Smooth muscle cell (in vitro differentiated cells): Measurements from ENCODE around the gene NMRAL1. TPM values are rescaled to one million over a fixed set of nuclear protein-coding genes. Genes with fewer than 3 reads are reported as not detected.

Experiments used
- DNase-seq: peaks from one replicate; lab custom pipeline; 2025; ENCODE audit not compliant: unreplicated experiment; lab: John Stamatoyannopoulos, UW
- H2AFZ ChIP-seq: fragments of 200-600 bp; sonication (generic); 2 replicates; pipeline ENCODE4 v1.6.0; 2016; ENCODE audit warnings: antibody characterized with exemption, low read depth, mild to moderate bottlenecking
- H3F3A ChIP-seq: fragments of 200-600 bp; sonication (generic); 2 replicates; pipeline ENCODE4 v1.6.0; 2017; ENCODE audit warnings: antibody characterized with exemption, low read depth
- H3K27ac ChIP-seq: fragments of 200-600 bp; sonication (generic); 2 replicates; pipeline ENCODE4 v1.5.1; 2016; ENCODE audit warnings: low read depth, mild to moderate bottlenecking
- H3K27me3 ChIP-seq: fragments of 200-600 bp; sonication (generic); 2 replicates; pipeline ENCODE4 v1.6.1; 2016; ENCODE audit warnings: low read depth, mild to moderate bottlenecking
- H3K36me3 ChIP-seq: fragments of 200-600 bp; sonication (generic); 2 replicates; pipeline ENCODE4 v1.5.1; 2016; ENCODE audit warnings: low read depth
- H3K4me1 ChIP-seq: fragments of 200-600 bp; sonication (generic); 2 replicates; pipeline ENCODE4 v1.5.1; 2016; ENCODE audit warnings: low read depth
- H3K4me2 ChIP-seq: fragments of 200-600 bp; sonication (generic); 2 replicates; pipeline ENCODE4 v1.6.0; 2016; ENCODE audit warnings: mild to moderate bottlenecking
- H3K4me3 ChIP-seq: fragments of 200-600 bp; sonication (generic); 2 replicates; pipeline ENCODE4 v1.5.1; 2016; ENCODE audit warnings: mild to moderate bottlenecking
- H3K79me2 ChIP-seq: fragments of 200-600 bp; sonication (generic); 2 replicates; pipeline ENCODE4 v1.6.0; 2016; ENCODE audit warnings: low read depth, mild to moderate bottlenecking
- H3K9ac ChIP-seq: fragments of 200-600 bp; sonication (generic); 2 replicates; pipeline ENCODE4 v1.6.0; 2016; ENCODE audit warnings: low read depth
- H3K9me3 ChIP-seq: fragments of 200-600 bp; sonication (generic); replicated peaks from 2 replicates; pipeline ENCODE4 v1.5.1; 2016; ENCODE audit warnings: low read depth
- H4K20me1 ChIP-seq: fragments of 200-600 bp; sonication (generic); 2 replicates; pipeline ENCODE4 v1.6.0; 2016; ENCODE audit warnings: low read depth
- WGBS: methylation state at CpG from one replicate; pipeline ENCODE4 v1.1.7; 2016; ENCODE audit warnings: low lambda C conversion rate; 5-methylcytosine and 5-hydroxymethylcytosine counted together
- polyA plus RNA-seq: library from polyadenylated mRNA; unstranded; fragments of >200 nt; fragmentation: Nextera tagmentation; extraction: Ambion mirVana; gene quantifications from 2 replicates; pipeline ENCODE4 v1.2.1, GENCODE V29; 2016
- total RNA-seq: library from RNA; depleted of rRNA; stranded (reverse); fragments of >200 nt; gene quantifications from 2 replicates; pipeline ENCODE4 v1.2.3, GENCODE V29; 2014
- TF ChIP-seq, protein P1 (sequence below): fragments of 200-600 bp; sonication (generic); IDR thresholded peaks from 2 replicates; pipeline ENCODE4 v1.5.1; 2017; ENCODE audit warnings: borderline replicate concordance, mild to moderate bottlenecking, antibody characterized with exemption; ENCODE audit not compliant: insufficient read depth, poor library complexity, severe bottlenecking

NMRAL1 gene
- total and polyA plus RNA-seq, 2 experiments from 2014 or later = 27.1 to 51.8 TPM

DNA sequence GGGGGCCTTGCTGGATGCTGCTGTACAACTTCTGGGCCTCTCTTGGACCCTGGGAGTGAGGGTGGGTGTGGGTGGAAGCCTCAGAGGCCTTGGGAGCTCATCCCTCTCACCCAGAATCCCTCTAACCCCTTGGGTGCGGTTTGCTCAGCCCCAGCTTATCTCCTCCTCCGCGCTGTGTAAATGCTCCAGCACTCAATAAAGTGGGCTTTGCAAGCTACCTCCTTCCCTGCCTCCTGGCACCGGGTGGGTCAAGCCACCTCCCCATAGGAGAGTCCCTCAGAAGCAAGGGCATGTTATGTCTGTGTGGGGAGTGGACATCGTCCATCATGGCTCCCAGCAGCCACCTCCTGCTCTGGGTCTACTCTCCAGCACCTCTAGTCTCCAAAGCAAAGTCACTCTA lies 35.7 kb upstream of the NMRAL1 start:
- H3K27ac ChIP-seq = no peak overlapping the region
- H3K4me2 ChIP-seq = no peak overlapping the region
- no peaks in the 10 kb centered on the region for H3K9me3 ChIP-seq
- H3K4me3 ChIP-seq = no peak overlapping the region
- DNase-seq = no peak
- H2AFZ ChIP-seq = no peak overlapping the region
- H3K36me3 ChIP-seq = no peaks in the 10 kb centered on the region
- H3K27me3 ChIP-seq = no peaks in the 10 kb centered on the region
- no peak overlapping the region for H3K9ac ChIP-seq
- WGBS = 86% methylated on average over 5 of the region's 5 CpGs
- no peaks in the 10 kb centered on the region for H3F3A ChIP-seq
- TF ChIP-seq, protein P1, sequence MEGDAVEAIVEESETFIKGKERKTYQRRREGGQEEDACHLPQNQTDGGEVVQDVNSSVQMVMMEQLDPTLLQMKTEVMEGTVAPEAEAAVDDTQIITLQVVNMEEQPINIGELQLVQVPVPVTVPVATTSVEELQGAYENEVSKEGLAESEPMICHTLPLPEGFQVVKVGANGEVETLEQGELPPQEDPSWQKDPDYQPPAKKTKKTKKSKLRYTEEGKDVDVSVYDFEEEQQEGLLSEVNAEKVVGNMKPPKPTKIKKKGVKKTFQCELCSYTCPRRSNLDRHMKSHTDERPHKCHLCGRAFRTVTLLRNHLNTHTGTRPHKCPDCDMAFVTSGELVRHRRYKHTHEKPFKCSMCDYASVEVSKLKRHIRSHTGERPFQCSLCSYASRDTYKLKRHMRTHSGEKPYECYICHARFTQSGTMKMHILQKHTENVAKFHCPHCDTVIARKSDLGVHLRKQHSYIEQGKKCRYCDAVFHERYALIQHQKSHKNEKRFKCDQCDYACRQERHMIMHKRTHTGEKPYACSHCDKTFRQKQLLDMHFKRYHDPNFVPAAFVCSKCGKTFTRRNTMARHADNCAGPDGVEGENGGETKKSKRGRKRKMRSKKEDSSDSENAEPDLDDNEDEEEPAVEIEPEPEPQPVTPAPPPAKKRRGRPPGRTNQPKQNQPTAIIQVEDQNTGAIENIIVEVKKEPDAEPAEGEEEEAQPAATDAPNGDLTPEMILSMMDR = no peak
- no peaks in the 10 kb centered on the region for H3K4me1 ChIP-seq
- H3K79me2 ChIP-seq = no peaks in the 10 kb centered on the region
- H4K20me1 ChIP-seq = peaks cover 64% of the 10 kb centered on the region

DNA sequence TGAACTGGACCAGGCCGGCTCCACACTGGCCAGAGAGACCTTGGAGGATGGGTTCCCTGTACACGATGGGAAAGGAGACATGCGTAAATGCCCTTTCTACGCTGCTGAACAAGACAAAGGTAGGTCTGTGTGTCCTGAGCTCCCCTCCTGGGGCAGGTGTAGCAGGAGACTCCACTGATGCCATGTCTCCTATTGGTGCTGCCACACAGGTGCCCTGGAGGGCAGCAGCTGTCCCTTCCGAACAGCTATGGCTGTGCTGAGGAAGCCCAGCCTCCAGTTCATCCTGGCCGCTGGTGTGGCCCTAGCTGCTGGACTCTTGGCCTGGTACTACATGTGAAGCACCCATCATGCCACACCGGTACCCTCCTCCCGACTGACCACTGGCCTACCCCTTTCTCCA lies 35.0 kb upstream of the NMRAL1 start:
- no peaks in the 10 kb centered on the region for H3F3A ChIP-seq
- no peak overlapping the region for H3K4me3 ChIP-seq
- H3K4me1 ChIP-seq = no peaks in the 10 kb centered on the region
- TF ChIP-seq, protein P1 = no peak
- H4K20me1 ChIP-seq = peaks cover 56% of the 10 kb centered on the region
- 94% methylated on average over 8 of the region's 8 CpGs for WGBS
- H2AFZ ChIP-seq = no peak overlapping the region
- no peak overlapping the region for H3K27ac ChIP-seq
- H3K9me3 ChIP-seq = no peaks in the 10 kb centered on the region
- no peak for DNase-seq
- H3K9ac ChIP-seq = no peak overlapping the region
- no peak overlapping the region for H3K4me2 ChIP-seq
- no peaks in the 10 kb centered on the region for H3K79me2 ChIP-seq
- H3K36me3 ChIP-seq = no peaks in the 10 kb centered on the region
- H3K27me3 ChIP-seq = no peaks in the 10 kb centered on the region

DNA sequence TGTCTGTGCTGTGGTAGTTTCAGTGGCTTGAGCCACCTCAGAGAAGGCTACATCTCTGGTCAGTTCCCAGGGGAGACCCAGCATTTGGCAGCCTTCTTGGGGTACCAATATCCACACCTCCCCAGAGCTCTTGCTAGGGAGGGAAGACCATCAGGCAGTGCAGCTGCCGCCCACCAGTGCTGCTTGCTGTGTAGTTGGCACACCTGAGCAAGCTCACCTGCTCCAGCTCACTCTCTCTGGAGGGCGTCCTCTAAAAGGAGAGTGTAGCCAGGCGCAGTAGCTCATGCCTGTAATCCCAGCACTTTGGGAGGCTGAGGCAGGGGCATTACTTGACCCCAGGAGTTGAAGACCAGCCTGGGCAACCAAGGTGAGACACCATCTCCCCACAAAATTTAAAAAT lies 34.4 kb upstream of the NMRAL1 start:
- WGBS = 96% methylated on average over 3 of the region's 3 CpGs
- TF ChIP-seq, protein P1 = no peak
- no peak overlapping the region for H2AFZ ChIP-seq
- peaks cover 54% of the 10 kb centered on the region for H4K20me1 ChIP-seq
- H3F3A ChIP-seq = no peaks in the 10 kb centered on the region
- H3K4me3 ChIP-seq = no peak overlapping the region
- no peak overlapping the region for H3K9ac ChIP-seq
- no peak for DNase-seq
- H3K4me2 ChIP-seq = no peak overlapping the region
- no peak overlapping the region for H3K27ac ChIP-seq
- no peaks in the 10 kb centered on the region for H3K9me3 ChIP-seq
- H3K27me3 ChIP-seq = no peaks in the 10 kb centered on the region
- H3K79me2 ChIP-seq = no peaks in the 10 kb centered on the region
- no peaks in the 10 kb centered on the region for H3K4me1 ChIP-seq
- no peaks in the 10 kb centered on the region for H3K36me3 ChIP-seq

DNA sequence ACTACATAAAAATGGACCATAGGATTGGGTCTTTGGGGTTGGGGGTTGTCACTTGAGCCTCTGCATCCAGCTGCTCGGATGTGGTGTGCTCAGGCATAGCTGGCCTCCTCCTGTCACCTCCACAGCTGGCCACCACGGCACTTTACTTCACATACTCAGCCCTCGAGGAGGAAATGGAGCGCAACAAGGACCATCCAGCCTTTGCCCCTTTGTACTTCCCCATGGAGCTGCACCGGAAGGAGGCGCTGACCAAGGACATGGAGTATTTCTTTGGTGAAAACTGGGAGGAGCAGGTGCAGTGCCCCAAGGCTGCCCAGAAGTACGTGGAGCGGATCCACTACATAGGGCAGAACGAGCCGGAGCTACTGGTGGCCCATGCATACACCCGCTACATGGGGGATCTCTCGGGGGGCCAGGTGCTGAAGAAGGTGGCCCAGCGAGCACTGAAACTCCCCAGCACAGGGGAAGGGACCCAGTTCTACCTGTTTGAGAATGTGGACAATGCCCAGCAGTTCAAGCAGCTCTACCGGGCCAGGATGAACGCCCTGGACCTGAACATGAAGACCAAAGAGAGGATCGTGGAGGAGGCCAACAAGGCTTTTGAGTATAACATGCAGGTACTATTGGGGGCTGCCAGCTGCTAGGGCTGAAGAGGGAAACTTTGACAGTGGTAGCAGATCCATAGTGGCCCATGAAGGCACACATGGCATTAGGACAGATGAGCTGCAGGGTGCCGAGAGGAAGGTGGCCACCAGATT lies 33.3 kb upstream of the NMRAL1 start:
- Histone ChIP-seq H3F3A (no peaks in the 10 kb centered on the region), H3K4me2 (no peak overlapping the region), H2AFZ (no peak overlapping the region), H3K9ac (no peak overlapping the region), H3K27me3 (no peaks in the 10 kb centered on the region), H3K4me3 (no peak overlapping the region), H3K9me3 (no peaks in the 10 kb centered on the region), H3K36me3 (no peaks in the 10 kb centered on the region), H4K20me1 (peaks cover 54% of the 10 kb centered on the region), H3K27ac (no peak overlapping the region), H3K79me2 (peaks cover 7% of the 10 kb centered on the region), H3K4me1 (no peaks in the 10 kb centered on the region)
- no peak for DNase-seq
- WGBS = 96% methylated on average over 17 of the region's 17 CpGs
- TF ChIP-seq, protein P1 = no peak
